ENCODE results near the gene SLC30A7.

The SLC30A7 gene

GRCh38 chr1:100959502-100960060 is 63.7 kb downstream of the SLC30A7 start:
- Histone ChIP-seq H3K36me3 (ENCODE audit: control insufficient read depth, low read length) (peaks cover 21% of the 10 kb centered on the region; the same call in 1 of the 2 replicates), H3K27me3 (ENCODE audit: control insufficient read depth, low read length) (no peaks in the 10 kb centered on the region), H3K4me1 (ENCODE audit: control insufficient read depth, low read length) (no peaks in the 10 kb centered on the region), H4K20me1 (ENCODE audit: control insufficient read depth, insufficient read depth, low read depth, low read length) (no peaks in the 10 kb centered on the region), H3K9me3 (ENCODE audit: control insufficient read depth, insufficient read depth, low read length) (no peaks in the 10 kb centered on the region), H3F3A (ENCODE audit: control insufficient read depth, insufficient read depth) (no peaks in the 10 kb centered on the region), H3K4me3 (ENCODE audit: low read length) (no peak overlapping the region), H3K27ac (ENCODE audit: low read depth, low read length) (no peak overlapping the region), H3K4me2 (ENCODE audit: low read length) (no peak overlapping the region), H3K9me2 (replicated peaks; ENCODE audit: control insufficient read depth, low read length) (no peaks in the 10 kb centered on the region), H3K79me2 (ENCODE audit: control insufficient read depth, low read length) (no peaks in the 10 kb centered on the region)
- TF ChIP-seq CTCF (IDR thresholded peaks at IDR 0.05; ENCODE audit: low read depth, low read length, poor library complexity, severe bottlenecking) (no peak), EZH2phosphoT487 (IDR thresholded peaks at IDR 0.05; ENCODE audit: borderline replicate concordance, low read length) (no peak)

GRCh38 chr1:100960098-100960497 is 64.2 kb downstream of the SLC30A7 start:
- Histone ChIP-seq H3F3A (ENCODE audit: control insufficient read depth, insufficient read depth) (no peaks in the 10 kb centered on the region), H3K79me2 (ENCODE audit: control insufficient read depth, low read length) (no peaks in the 10 kb centered on the region), H3K27me3 (ENCODE audit: control insufficient read depth, low read length) (no peaks in the 10 kb centered on the region), H3K9me3 (ENCODE audit: control insufficient read depth, insufficient read depth, low read length) (no peaks in the 10 kb centered on the region), H3K27ac (ENCODE audit: low read depth, low read length) (no peak overlapping the region), H3K9me2 (replicated peaks; ENCODE audit: control insufficient read depth, low read length) (no peaks in the 10 kb centered on the region), H3K4me2 (ENCODE audit: low read length) (no peak overlapping the region), H3K36me3 (ENCODE audit: control insufficient read depth, low read length) (peaks cover 23% of the 10 kb centered on the region; the same call in 1 of the 2 replicates), H3K4me3 (ENCODE audit: low read length) (no peak overlapping the region), H4K20me1 (ENCODE audit: control insufficient read depth, insufficient read depth, low read depth, low read length) (no peaks in the 10 kb centered on the region), H3K4me1 (ENCODE audit: control insufficient read depth, low read length) (no peaks in the 10 kb centered on the region)
- no peak for TF ChIP-seq CTCF (IDR thresholded peaks at IDR 0.05; ENCODE audit: low read depth, low read length, poor library complexity, severe bottlenecking)
- TF ChIP-seq EZH2phosphoT487 (IDR thresholded peaks at IDR 0.05; ENCODE audit: borderline replicate concordance, low read length) = no peak

GRCh38 chr1:100968621-100969020 is 72.7 kb downstream of the SLC30A7 start:
- Histone ChIP-seq H3K4me2 (ENCODE audit: low read length) (no peak overlapping the region), H4K20me1 (ENCODE audit: control insufficient read depth, insufficient read depth, low read depth, low read length) (no peaks in the 10 kb centered on the region)

More at GRCh38 chr1:100968621-100969020, 72.7 kb downstream of the SLC30A7 start:
- TF ChIP-seq CTCF (IDR thresholded peaks at IDR 0.05; ENCODE audit: low read depth, low read length, poor library complexity, severe bottlenecking) (no peak), EZH2phosphoT487 (IDR thresholded peaks at IDR 0.05; ENCODE audit: borderline replicate concordance, low read length) (no peak)
- Histone ChIP-seq H3K27me3 (ENCODE audit: control insufficient read depth, low read length) (no peaks in the 10 kb centered on the region), H3K27ac (ENCODE audit: low read depth, low read length) (no peak overlapping the region), H3K9me3 (ENCODE audit: control insufficient read depth, insufficient read depth, low read length) (no peaks in the 10 kb centered on the region), H3K9me2 (replicated peaks; ENCODE audit: control insufficient read depth, low read length) (no peaks in the 10 kb centered on the region), H3K4me1 (ENCODE audit: control insufficient read depth, low read length) (peaks cover 9% of the 10 kb centered on the region), H3K4me3 (ENCODE audit: low read length) (no peak overlapping the region), H3K36me3 (ENCODE audit: control insufficient read depth, low read length) (peaks cover 32% of the 10 kb centered on the region), H3F3A (ENCODE audit: control insufficient read depth, insufficient read depth) (no peaks in the 10 kb centered on the region), H3K79me2 (ENCODE audit: control insufficient read depth, low read length) (no peaks in the 10 kb centered on the region)

All from DOHH2 (cell line).